Measurements from ENCODE around the gene RWDD1.

The RWDD1 gene

GRCh38 chr6:116605935-116606334, 34.6 kb downstream of the RWDD1 start:
- DNase-seq (ENCODE audit: low spot score), result no peak

- DNase-seq (ENCODE audit: low spot score), result no peak
These were observed 39.8 kb downstream of the RWDD1 start for GRCh38 chr6:116611056-116611455.

- peak; percentile 96 for DNase-seq (ENCODE audit: low spot score)
These were observed 44.8 kb downstream of the RWDD1 start, which contains the start of gene RSPH4A for GRCh38 chr6:116615937-116616736. Gene RSPH4A (plus strand): TSS chr6:116616479. CDS start chr6:116616624, 145 bp downstream.

GRCh38 chr6:116616737-116617053, 45.4 kb downstream of the RWDD1 start:
- DNase-seq (ENCODE audit: low spot score), result peak; percentile 13

- DNase-seq (ENCODE audit: low spot score), result no peak
These were observed 52.9 kb downstream of the RWDD1 start for GRCh38 chr6:116624036-116624805.

GRCh38 chr6:116625872-116626271, 54.6 kb downstream of the RWDD1 start:
- no peak for DNase-seq (ENCODE audit: low spot score)

- DNase-seq (ENCODE audit: low spot score), result no peak
These were observed 58.3 kb downstream of the RWDD1 start for GRCh38 chr6:116629563-116629981.

GRCh38 chr6:116631379-116631990, 60.2 kb downstream of the RWDD1 start:
- DNase-seq (ENCODE audit: low spot score), result no peak

GRCh38 chr6:116633685-116634084, 62.4 kb downstream of the RWDD1 start:
- no peak for DNase-seq (ENCODE audit: low spot score)

All from Ammon's horn (tissue), 1 donor.